Suprapubic skin (tissue), 4 donors: ENCODE data around the gene HNRNPR. TPM values are rescaled to one million over a fixed set of nuclear protein-coding genes. Genes with fewer than 3 reads are reported as not detected.
A peak's percentile ranks its signal among the peaks of the same experiment; 100 is the strongest.
"Not testable (repeated sequence)": the region's sequence is repeated elsewhere in the genome, so short reads cannot be mapped to it uniquely, and the experiment has no call there.

ENCODE experiments used
- DNase-seq, 2 donors: peaks; one replicate each; pipeline ENCODE4 v3.0.0-alpha.2; 2019; ENCODE audit warnings: low spot score in 2 of 2
- H3K27ac ChIP-seq: fragments of 200-600 bp; sonication (generic); one replicate; pipeline ENCODE4 v1.5.1; 2019
- H3K27me3 ChIP-seq: fragments of 200-600 bp; sonication (generic); one replicate; pipeline ENCODE4 v1.5.1; 2019
- H3K36me3 ChIP-seq: fragments of 200-600 bp; sonication (generic); one replicate; pipeline ENCODE4 v1.5.1; 2019
- H3K4me1 ChIP-seq: fragments of 200-600 bp; sonication (generic); one replicate; pipeline ENCODE4 v1.5.1; 2019
- H3K4me3 ChIP-seq: fragments of 200-600 bp; sonication (generic); one replicate; pipeline ENCODE4 v1.5.1; 2019; ENCODE audit warnings: mild to moderate bottlenecking
- H3K9me3 ChIP-seq: fragments of 200-600 bp; sonication (generic); one replicate; pipeline ENCODE4 v1.5.1; 2019
- CTCF ChIP-seq, 2 donors: fragments of 200-600 bp in 1 of 2; fragments of 450-650 bp in 1 of 2; sonication (generic) in 1 of 2; IDR thresholded peaks; one replicate each; pipeline ENCODE4 v1.5.1; 2016 to 2019; ENCODE audit warnings: antibody characterized with exemption in 2 of 2, mild to moderate bottlenecking in 1 of 2, moderate library complexity in 1 of 2
- EP300 ChIP-seq: sonication (generic); formaldehyde crosslinking; IDR thresholded peaks from one replicate; pipeline ENCODE4 v1.6.1; 2017; ENCODE audit warnings: antibody characterized with exemption
- POLR2A ChIP-seq, 2 donors: fragments of 450-650 bp; IDR thresholded peaks; one replicate each; pipeline ENCODE4 v1.6.1; 2017; ENCODE audit warnings: antibody characterized with exemption in 2 of 2, mild to moderate bottlenecking in 2 of 2, moderate library complexity in 2 of 2
- POLR2AphosphoS5 ChIP-seq, 3 donors: sonication (generic); formaldehyde crosslinking; IDR thresholded peaks; one replicate each; pipeline ENCODE4 v1.6.1; 2017; ENCODE audit warnings: antibody characterized with exemption in 3 of 3
- WGBS: methylation state at CpG from one replicate; pipeline ENCODE4 v1.1.5; 2018; 5-methylcytosine and 5-hydroxymethylcytosine counted together
- total RNA-seq, 4 donors: library from RNA; depleted of rRNA; stranded (reverse); fragments of >200 nt; gene quantifications; one replicate each; pipeline ENCODE4 v1.1.0, GENCODE V29; 2016

The HNRNPR gene
- total RNA-seq, 4 donors from 2014 or later, result 60.9 to 85.3 (median 66.0) TPM

DNA sequence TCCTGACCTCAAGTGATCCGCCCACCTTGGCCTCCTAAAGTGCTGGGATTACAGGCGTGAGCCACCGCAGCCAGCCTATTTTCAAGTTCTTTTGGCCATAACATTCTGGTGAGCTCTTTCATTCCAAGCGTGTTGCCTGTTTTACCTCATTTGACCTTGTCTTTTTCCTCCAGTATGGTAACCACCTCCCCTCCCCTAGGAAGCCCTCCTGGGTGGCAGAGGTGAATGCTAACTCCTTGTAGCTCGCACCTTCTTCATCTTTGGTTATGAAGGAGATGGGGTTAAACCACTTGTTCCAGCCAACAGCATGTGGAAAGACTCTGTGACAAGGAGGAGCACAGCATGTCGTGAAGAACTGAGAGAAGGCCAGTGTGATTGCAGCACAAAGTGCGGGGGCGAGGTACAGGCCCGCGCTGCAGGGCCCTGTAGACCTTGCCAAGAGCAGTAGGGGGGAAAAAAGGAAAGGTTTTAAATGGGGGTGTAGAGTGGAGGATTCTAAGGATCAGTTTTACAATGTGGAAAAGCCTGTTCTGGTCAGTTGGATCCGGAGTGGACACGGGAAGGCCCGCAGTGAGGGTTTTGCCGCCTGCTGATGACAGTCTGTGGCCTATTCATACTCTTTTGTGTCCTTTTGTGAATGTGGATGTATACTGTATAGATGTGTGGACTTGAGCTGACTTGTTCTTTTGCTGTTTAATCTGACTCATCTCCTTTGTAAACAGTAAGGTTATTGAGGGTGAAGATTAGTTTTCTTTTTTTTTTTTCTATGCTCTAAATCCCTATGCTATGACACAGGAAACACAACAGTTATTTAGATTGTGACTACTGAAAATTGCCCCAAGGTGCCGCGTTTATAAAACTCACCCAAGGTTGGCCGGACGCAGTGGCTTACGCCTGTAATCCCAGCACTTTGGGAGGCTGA lies 33.1 kb upstream of the HNRNPR start:
- H3K27ac ChIP-seq, result peak overlapping the region; percentile 76
- H3K9me3 ChIP-seq, result no peaks in the 10 kb centered on the region
- TF ChIP-seq EP300 (no peak), POLR2AphosphoS5 (IDR thresholded peaks at IDR 0.05) (peak in 1 of 3 donors; percentile 5)
- no peaks in the 10 kb centered on the region for H3K27me3 ChIP-seq
- no peak overlapping the region for H3K4me3 ChIP-seq
- H3K4me1 ChIP-seq, result peaks cover 31% of the 10 kb centered on the region
- 38% methylated on average over 19 of the region's 19 CpGs for WGBS
- H3K36me3 ChIP-seq, result peaks cover 10% of the 10 kb centered on the region
- DNase-seq, result no peak

GRCh38 chr1:23374079-23374735 lies 30.1 kb upstream of the HNRNPR start:
- H3K27me3 ChIP-seq, H3K36me3 ChIP-seq, H3K9me3 ChIP-seq, H3K4me3 ChIP-seq, H3K27ac ChIP-seq, DNase-seq: not testable (repeated sequence)
- peaks cover 59% of the 10 kb centered on the region for H3K4me1 ChIP-seq
- WGBS, result 85% methylated on average over 12 of the region's 12 CpGs

DNA sequence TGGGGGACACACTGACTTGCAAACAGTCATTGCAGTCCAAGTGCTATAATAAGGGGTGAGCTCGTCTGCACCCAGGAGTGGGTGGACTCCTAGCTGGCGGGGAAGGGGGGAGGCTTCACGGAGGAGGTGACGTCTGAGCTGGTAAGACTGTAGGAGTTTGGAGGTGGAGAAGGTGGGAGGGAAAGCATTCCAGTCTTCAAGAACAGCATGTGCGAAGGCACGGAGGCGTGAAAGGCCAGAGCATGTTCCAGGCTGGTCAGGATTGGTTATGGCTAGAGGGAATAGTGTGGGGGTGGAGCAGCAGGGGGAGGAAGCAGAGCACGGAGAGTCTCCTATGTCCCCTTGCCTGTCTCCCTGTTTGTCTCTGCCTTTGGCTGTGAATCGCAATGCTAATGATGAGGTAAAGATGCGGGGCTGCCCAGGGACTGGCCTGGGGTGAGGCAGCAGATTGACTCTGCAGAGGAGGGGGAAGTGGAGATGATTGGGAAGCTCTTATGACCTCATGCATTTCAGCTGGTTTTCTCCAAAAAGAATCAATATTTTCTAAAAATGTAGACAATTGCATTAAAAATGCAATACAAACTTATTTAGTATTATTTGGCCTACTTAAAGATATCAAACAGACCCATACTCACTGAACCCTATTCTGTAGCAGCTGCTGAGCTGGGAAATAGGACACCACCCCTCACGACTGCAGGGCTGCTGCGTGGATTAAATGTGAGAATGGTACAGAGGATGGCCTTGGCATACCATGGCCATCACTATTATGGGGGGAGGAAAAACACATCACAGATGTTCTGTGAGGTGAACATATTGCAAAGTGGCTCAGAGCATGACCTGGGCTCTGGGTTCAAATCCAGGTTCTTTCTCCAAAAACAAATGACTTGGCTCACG lies 28.1 kb upstream of the HNRNPR start:
- no peak for DNase-seq
- Histone ChIP-seq H3K27ac (no peak overlapping the region), H3K9me3 (no peaks in the 10 kb centered on the region), H3K4me1 (peaks cover 54% of the 10 kb centered on the region), H3K27me3 (no peaks in the 10 kb centered on the region), H3K4me3 (no peak overlapping the region), H3K36me3 (no peaks in the 10 kb centered on the region)
- no peak for TF ChIP-seq POLR2A (IDR thresholded peaks at IDR 0.05)
- no peak for TF ChIP-seq CTCF (IDR thresholded peaks at IDR 0.05)
- no peak for TF ChIP-seq POLR2AphosphoS5 (IDR thresholded peaks at IDR 0.05)
- TF ChIP-seq EP300, result no peak
- WGBS, result 70% methylated on average over 13 of the region's 13 CpGs

- peak overlapping the region; percentile 98 for H3K27ac ChIP-seq
- H3K4me3 ChIP-seq, result peak overlapping the region; percentile 65
- no peaks in the 10 kb centered on the region for H3K27me3 ChIP-seq
- peaks cover 54% of the 10 kb centered on the region for H3K4me1 ChIP-seq
- no peaks in the 10 kb centered on the region for H3K36me3 ChIP-seq
- DNase-seq, result no peak
- H3K9me3 ChIP-seq, result no peaks in the 10 kb centered on the region
- 26% methylated on average over 13 of the region's 13 CpGs for WGBS
- TF ChIP-seq POLR2A (IDR thresholded peaks at IDR 0.05) (no peak), CTCF (IDR thresholded peaks at IDR 0.05) (no peak), EP300 (no peak), POLR2AphosphoS5 (IDR thresholded peaks at IDR 0.05) (no peak)
Observed at GRCh38 chr1:23370709-23371584, 26.9 kb upstream of the HNRNPR start.

DNA sequence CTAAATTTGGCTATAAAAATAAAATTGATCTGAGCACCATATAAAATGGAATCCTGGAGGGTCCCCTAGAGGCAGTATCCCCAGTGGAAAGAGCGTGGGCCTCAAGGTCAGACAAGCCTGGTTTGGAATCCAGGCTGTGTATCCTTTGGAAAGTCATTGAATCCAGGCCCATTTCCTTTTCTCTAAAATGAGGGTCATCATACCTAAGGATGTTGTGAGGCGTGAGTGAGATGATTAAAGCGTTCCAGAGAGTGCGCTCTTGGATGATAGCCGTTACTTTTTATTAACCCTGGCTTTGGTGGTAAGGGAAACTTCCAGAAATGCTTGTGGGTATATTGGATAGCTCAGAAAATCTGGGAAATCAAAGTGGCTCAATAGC lies 26.2 kb upstream of the HNRNPR start:
- Histone ChIP-seq H3K4me3 (peak overlapping the region; percentile 65), H3K27ac (peak overlapping the region; percentile 98), H3K9me3 (no peaks in the 10 kb centered on the region), H3K4me1 (peaks cover 59% of the 10 kb centered on the region), H3K36me3 (peaks cover 2% of the 10 kb centered on the region), H3K27me3 (no peaks in the 10 kb centered on the region)
- TF ChIP-seq CTCF (IDR thresholded peaks at IDR 0.05), result no peak
- TF ChIP-seq EP300, result no peak
- no peak for DNase-seq
- WGBS, result 27% methylated on average over 5 of the region's 5 CpGs
